ENCODE measurements around the gene BRF1. TPM values are rescaled to one million over a fixed set of nuclear protein-coding genes. Genes with fewer than 3 reads are reported as not detected.

The BRF1 gene
- total RNA-seq, 1 experiment from 2014 or later: 25.0 TPM

DNA sequence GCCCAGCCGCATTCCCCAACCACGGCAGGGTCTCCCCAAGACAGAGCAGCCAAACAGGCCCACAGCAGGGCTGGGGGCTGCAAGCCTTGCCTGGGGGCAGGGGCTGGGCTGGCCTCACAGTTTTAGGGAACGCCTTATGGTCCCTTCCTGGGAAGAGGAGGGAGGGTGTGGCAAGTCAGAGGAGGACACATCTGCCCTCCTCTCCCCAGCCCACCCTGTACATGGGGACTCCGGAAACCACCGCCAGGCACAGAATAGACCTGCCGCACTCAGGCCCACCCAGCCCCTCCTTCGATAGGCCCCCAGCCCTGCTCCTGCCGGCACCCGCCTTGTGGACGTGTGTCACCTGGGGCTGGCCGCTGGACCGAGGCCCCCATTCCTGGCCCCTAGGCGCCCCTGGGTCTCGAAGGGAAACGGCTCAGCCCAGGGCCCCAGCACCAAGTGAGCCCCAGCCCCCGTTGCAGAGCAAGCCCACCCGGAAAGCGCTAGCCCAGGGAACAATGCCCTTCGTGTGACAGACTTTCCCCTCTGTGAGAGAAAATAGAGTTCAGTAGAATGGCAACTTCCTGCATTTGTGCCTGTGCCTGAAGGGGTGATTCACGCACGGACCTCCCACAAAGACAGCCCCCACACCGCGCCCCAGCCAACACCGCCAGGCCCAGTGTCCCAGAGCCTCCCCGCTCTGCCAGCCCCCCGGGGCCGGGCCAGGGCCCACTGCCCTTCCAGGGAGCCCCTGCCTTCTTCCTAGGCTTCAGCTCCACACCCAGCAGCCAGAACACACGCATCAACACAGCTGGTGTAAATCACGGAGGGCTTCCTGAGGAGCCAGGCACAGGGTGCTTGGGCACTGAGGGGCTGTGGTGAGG, 107.7 kb downstream of the BRF1 start:
- DNase-seq: no peak
- Histone ChIP-seq H3K9me3 (no peaks in the 10 kb centered on the region), H3K4me3 (no peak overlapping the region), H3K27me3 (no peaks in the 10 kb centered on the region), H3K36me3 (no peaks in the 10 kb centered on the region)

DNA sequence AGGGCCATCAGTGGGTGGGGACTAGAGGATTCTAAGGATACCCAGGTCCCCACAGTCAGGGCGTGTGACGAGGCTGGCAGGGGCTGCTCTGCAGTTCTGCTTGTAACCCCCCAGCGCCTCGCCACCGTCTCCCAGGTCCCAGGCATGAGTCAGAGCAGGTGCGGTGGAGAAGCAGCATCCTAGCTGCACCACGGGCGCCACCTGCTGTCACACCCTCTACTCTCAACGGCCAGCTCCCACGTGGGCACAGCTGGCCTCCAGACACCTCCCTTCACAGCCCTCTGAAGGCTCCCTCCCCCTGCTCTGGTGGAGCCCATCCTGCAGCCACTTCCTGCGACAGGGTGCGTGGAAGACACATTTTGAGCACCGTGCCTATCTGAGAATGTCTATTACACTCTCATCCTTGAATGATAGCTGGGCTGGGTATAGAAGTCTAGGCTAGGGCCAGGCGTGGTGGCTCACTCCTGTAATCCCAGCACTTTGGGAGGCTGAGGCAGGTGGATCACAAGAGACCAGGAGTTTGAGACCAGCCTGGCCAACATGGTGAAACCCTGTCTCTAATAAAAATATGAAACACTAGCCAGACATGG, 112.8 kb downstream of the BRF1 start:
- no peaks in the 10 kb centered on the region for H3K9me3 ChIP-seq
- DNase-seq: no peak
- no peaks in the 10 kb centered on the region for H3K36me3 ChIP-seq
- no peaks in the 10 kb centered on the region for H3K27me3 ChIP-seq
- H3K4me3 ChIP-seq: no peak overlapping the region

DNA sequence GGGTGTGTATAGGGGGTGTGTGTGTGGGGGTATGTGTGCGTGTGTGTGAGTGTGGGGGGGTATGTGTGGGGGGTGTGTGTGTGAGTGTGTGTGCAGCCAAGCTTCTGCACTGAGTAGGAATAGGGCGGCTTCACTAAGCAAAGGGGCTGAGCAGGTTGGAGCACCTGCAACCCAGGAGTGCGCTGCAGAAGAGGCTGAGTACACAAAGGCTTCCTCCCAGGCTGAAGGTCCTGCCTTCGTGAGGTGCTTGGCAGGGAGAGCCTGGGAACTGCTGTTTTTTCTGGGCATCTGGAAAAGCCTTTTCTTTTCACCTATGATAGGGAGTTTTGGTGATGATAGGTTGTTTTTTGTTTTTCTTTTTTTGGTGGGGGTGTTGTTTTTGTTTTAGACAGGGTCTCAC, 113.7 kb downstream of the BRF1 start:
- DNase-seq: no peak
- H3K9me3 ChIP-seq: no peaks in the 10 kb centered on the region
- H3K27me3 ChIP-seq: no peaks in the 10 kb centered on the region
- no peak overlapping the region for H3K4me3 ChIP-seq
- no peaks in the 10 kb centered on the region for H3K36me3 ChIP-seq

DNA sequence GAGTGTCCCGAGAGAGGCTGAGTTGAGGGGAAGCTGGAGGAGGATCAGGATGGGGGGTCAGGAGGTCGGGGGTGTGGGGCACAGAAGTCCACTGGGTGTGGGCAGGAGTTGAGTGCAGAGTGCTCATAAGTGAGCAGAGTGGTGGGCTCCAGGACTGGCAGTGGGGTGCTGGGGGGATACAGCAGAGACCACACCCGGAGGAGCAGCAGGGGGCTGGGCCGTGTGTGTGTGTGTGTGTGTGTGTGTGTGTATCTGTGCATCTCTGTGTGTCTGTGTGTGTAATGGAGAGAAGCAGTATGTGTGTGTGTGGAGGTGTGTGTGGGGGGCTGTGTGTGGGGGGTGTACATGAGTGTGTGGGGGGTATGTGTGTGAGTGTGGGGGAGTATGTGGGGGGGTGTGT, 114.8 kb downstream of the BRF1 start:
- Histone ChIP-seq H3K36me3 (no peaks in the 10 kb centered on the region), H3K4me3 (no peak overlapping the region), H3K9me3 (no peaks in the 10 kb centered on the region), H3K27me3 (no peaks in the 10 kb centered on the region)
- DNase-seq: no peak

DNA sequence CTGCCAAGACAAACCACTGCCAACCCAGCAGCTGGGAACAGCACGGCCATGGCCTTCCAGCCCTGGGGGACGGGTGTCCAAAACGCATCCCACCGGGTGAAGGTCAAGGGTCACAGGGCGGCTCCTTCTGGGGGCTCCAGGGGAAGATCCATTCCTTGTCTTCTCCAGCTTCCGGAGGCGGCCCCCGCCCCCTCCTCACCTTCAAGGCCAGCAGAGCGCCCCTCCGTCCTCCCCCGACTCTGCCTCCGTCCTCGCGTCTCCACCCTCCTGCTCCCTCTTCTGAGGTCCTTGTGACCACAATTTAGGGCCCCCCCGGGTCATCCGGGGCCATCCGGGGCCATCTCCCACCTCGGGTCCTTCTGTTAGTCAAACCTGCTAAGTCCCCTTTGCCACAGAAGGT, 115.8 kb downstream of the BRF1 start:
- Histone ChIP-seq H3K4me3 (no peak overlapping the region), H3K36me3 (no peaks in the 10 kb centered on the region), H3K9me3 (no peaks in the 10 kb centered on the region), H3K27me3 (no peaks in the 10 kb centered on the region)
- DNase-seq: no peak

DNA sequence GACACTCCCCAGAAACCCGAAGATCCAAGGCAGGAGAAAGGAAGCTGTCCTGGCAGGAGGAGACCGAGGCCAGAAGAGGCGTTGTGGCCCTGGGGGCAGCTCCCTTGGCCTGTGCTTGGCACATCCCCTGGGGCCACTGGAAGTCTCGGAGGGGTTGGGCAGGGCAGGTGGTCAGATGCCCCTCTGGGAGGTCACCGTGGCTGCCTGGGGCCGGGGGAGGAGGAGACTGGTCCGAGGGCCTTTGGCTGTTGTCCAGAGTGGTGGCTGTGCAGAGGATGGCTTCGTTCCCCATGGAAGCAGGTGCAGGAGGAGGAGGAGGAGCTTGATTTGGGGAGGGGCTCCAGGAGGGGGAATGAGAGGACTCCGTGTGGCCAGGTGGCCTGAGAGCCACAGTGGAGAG, 116.3 kb downstream of the BRF1 start:
- Histone ChIP-seq H3K36me3 (no peaks in the 10 kb centered on the region), H3K27me3 (no peaks in the 10 kb centered on the region), H3K4me3 (no peak overlapping the region), H3K9me3 (no peaks in the 10 kb centered on the region)
- no peak for DNase-seq

DNA sequence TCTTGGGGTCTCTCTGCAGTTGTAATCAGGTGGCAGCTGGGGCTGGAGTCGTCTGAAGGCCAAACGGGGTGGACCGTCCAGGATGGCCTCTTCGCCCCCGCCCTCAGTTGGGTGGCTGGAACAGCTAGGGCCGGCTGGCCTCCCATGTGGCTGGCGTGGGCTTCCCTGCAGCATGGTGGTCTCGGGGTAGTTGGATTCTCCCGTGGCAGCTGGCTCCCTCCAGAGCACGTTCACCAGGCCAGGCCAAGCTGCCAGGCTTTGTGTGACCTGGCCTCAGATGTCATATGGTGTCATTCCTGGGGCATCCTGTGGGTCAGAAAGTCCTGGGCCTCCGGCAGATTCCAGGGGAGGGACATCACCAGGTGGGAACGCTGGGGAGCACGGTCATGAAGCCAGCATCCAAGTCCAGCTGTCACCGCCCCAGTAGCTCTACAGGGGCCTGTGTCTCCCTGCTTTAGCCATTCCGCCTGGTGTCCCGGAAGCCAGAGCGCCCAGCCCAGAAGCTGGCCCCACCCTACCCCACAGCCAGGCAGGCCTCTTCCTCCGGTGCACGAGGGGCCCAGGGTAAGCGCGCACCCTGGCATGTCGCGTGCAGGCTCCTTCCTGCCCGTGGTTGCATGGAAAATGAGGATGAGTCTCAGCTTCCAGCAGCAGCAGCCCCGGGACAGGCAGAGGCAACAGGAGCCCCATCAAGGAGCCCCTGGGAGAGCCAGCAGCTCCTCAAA, 118.3 kb downstream of the BRF1 start:
- H3K4me3 ChIP-seq: no peak overlapping the region
- no peak for DNase-seq
- no peaks in the 10 kb centered on the region for H3K9me3 ChIP-seq
- H3K27me3 ChIP-seq: no peaks in the 10 kb centered on the region
- H3K36me3 ChIP-seq: no peaks in the 10 kb centered on the region

DNA sequence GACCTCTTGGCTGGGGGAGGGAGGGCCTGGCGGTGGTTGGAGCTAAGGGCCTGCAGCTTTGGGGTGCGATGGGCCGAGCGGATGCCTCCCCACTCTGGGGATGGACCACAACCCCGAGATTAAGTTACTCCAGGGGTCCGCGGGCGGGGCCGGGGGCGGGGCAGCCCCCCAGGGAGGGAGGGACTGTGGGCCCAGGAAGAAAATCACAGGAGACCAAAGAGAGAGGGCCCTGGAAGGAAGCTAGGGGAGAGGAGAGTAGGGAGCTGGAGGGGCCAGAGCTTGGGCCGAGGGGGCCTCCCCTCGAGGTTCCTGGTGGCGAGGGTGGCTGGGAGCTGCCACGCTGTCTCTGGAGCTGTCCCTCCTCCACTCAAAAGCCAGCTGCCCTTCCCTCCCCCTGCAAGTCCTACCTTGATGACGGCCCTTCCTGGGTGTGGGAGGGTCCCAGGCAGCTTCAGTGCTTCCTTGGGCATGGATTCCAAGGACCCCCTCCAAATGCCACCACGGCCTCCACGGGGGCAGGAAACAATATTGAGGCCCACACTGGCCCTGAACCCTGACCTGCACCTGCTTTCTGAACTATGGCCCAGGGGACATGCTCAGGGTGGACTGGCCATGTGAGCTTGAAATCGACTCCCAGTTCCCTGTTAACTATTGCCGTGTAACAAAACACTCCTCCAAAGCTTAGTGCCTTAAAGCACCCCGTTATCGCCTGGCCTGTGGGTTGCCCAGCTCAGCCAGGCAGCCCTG, 119.1 kb downstream of the BRF1 start:
- Histone ChIP-seq H3K4me3 (no peak overlapping the region), H3K9me3 (no peaks in the 10 kb centered on the region), H3K36me3 (no peaks in the 10 kb centered on the region), H3K27me3 (no peaks in the 10 kb centered on the region)
- no peak for DNase-seq

DNA sequence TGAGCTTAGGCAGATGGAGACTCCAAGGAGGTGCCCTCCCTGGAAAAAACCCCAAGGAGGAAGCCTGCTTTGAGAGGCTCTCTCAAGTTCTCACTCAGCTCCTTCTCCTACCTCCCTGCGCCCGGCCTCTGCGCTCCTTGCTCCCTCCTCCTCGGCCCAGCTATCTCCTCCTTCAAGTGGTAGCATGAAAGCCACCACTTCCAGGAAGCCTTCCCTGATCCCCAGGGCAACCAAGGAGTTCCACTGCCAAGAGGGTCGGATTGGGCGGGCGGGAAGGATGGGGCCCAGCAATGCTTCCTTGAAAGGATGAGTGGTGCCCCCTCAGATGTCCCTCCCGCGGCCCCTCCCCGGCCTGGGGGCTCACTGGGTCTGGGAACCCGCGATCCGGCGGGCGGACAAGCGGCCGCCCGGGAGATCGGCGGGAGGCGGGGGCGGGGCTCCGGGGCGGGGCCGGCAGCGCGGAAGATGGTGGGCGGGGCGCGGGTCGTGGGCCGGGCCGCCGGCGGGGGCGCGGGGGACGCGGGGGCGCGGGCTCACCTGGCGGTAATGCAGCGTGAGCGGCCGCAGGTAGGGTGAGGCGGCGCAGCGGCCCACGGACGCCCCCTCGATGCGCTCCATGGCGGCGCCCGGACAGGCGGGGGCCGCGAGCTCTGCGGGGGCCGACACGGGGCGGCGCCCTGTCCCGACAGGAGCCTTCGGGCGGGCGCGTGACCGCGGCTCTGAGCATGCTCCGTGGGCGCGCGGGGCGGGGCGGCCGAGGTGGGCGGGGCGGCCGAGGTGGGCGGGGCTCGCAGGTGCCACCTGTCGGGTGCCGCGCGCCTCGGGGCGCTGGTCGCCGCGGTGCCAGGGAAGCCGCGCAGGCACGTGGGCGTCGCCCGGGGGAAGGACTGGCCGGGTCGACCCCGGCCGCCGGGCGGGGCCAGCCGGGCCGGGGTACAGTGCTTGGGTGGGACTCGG, 119.9 kb downstream of the BRF1 start, which contains the start of gene NUDT14:
TSS of gene NUDT14 (minus strand) at position 721 of the 957 bp plus-strand sequence. CDS start at position 618, 103 bp downstream.
- H3K4me3 ChIP-seq: peak within 1 kb of the TSS; percentile 39
- H3K27me3 ChIP-seq: no peaks in the 10 kb centered on the region
- H3K36me3 ChIP-seq: no peaks in the 10 kb centered on the region
- no peaks in the 10 kb centered on the region for H3K9me3 ChIP-seq
- peak; percentile 52 for DNase-seq

DNA sequence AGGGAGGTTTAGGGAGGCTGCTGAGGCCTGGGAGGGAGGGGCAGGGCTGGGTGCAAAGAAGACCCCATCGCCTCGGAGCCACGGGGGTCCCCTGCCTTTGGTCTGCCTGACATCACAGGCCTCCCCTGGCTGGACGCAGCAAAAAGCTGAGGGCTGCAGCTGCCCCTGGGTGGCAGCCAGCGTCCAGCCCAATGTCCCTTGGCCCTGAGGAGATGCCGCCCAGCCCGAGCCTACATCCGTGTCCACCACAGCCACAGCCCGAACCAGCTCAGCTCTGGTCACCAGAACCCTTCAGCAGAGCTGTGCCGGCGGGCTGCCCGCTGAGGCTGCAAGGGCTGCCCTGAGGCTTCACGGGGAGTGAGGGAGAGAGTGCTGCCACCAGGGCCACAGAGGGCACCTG, 121.6 kb downstream of the BRF1 start:
- Histone ChIP-seq H3K36me3 (no peaks in the 10 kb centered on the region), H3K27me3 (no peaks in the 10 kb centered on the region), H3K4me3 (no peak overlapping the region)

DNA sequence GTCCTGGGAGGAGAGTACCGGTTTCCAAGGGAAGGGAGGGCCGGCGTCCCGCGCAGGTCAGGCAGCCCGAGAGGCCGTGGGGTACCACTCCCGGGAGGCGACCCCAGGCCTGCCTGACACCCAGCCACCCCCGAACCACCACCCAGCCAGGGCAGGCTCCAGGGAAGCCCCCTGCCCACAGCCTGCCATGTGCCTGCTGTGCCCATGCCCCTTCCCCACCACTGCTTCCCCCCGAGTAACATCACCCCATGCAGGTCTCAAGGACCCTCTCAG, 122.0 kb downstream of the BRF1 start:
- Histone ChIP-seq H3K9me3 (no peaks in the 10 kb centered on the region), H3K36me3 (no peaks in the 10 kb centered on the region), H3K4me3 (no peak overlapping the region), H3K27me3 (no peaks in the 10 kb centered on the region)
- no peak for DNase-seq

More for the DNA sequence above, 121.6 kb downstream of the BRF1 start:
- H3K9me3 ChIP-seq: no peaks in the 10 kb centered on the region
- no peak for DNase-seq

DNA sequence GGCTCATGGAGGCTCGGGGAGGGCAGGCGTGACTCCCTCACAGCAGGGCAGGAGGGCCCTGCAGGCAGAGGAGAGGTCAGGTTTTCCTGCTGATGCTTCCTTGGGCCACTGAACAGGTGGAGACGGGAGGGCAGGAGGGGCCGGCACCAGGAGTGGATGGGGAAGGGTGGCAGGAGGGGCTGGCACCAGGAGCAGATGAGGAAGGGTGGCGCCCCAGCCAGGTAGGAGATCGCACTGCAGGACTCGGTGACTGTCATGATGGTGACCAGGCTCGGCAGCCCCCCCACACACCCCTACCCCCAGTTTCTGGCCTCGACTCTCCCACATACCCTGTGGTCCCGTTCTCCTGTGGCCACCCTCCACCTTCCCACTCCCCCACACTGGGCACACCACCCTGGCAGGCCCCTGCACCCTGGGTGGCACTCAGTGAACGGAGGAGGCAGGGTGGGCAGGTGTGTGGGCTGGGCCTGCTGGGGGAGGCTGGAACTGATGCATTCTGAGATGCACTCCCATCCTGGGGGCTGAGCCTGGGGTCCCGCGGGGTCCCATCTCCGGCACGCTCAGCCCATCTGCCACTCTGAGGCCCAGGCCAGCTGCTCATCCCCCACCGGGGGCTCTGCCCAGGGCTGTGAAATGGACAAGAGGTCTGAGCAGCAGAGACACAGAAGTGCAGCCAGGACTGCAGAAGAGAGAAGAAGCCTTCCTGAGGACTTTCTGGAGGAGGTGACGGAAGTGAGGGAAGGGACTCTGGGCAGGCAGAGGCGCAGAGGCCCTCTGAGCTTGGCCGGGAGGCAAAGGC, 122.5 kb downstream of the BRF1 start:
- Histone ChIP-seq H3K36me3 (no peaks in the 10 kb centered on the region), H3K4me3 (no peak overlapping the region), H3K27me3 (no peaks in the 10 kb centered on the region), H3K9me3 (no peaks in the 10 kb centered on the region)
- DNase-seq: no peak

DNA sequence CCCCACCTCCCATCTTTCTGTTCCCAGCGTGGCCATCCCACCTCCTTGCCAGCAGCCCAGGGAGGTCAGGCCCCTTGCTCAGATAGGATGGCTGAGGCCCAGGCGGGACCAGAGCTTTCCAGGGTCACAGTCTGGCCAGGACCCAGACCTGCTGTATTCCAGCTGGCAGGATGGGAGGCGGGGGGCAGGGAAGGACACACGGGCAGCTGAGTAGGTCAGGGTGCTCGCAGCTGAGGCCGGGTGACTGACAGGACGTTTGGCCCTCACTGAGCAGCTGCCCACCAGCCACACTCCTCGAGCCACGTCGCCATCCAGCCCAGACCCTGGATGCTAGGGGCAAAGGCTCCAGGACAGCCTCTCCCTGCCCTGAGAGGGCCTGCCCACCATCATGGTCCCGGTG, 123.7 kb downstream of the BRF1 start:
- H3K4me3 ChIP-seq: no peak overlapping the region
- no peaks in the 10 kb centered on the region for H3K27me3 ChIP-seq
- H3K36me3 ChIP-seq: no peaks in the 10 kb centered on the region
- no peak for DNase-seq
- H3K9me3 ChIP-seq: no peaks in the 10 kb centered on the region

DNA sequence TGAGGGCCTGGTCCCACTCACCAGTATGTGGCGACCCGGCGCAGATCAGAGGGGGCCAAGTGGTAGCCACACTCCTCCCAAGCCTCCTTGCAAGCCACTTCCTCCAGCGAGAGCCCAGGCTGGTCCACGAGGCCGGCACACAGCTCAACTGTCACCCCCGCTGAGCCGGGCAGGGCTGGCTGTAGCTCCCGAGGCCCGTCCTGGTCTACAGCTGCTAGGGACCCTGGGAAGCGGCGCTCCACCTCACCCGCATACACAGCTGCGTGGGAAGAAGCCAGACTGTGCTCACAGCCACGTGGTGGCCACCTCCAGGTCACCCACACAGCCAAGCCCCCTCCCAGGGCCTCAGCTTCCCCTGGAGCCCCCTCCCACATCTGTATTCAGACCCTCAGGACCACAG, 124.3 kb downstream of the BRF1 start:
- H3K27me3 ChIP-seq: no peaks in the 10 kb centered on the region
- no peaks in the 10 kb centered on the region for H3K9me3 ChIP-seq
- no peak overlapping the region for H3K4me3 ChIP-seq
- no peaks in the 10 kb centered on the region for H3K36me3 ChIP-seq
- no peak for DNase-seq
